Endometrial microvascular endothelial cells (primary cell): ENCODE measurements around the gene IGFALS. TPM values are rescaled to one million over a fixed set of nuclear protein-coding genes. Genes with fewer than 3 reads are reported as not detected.

Experiments
- in situ Hi-C: cut with HindIII; loops from 2 replicates; pipeline ENCODE4 v1.10.0; 2017; ENCODE audit warnings: low sequenced_read_pairs, low pct_unique_long_range_greater_than_20kb; ENCODE audit errors: inconsistent ontology term
- total RNA-seq: library from RNA; depleted of rRNA; stranded (reverse); fragments of >200 nt; gene quantifications from one replicate; pipeline ENCODE4 v1.2.3, GENCODE V29; 2015; ENCODE audit errors: inconsistent ontology term

IGFALS gene
- total RNA-seq, 1 donor from 2014 or later, result not detected

DNA sequence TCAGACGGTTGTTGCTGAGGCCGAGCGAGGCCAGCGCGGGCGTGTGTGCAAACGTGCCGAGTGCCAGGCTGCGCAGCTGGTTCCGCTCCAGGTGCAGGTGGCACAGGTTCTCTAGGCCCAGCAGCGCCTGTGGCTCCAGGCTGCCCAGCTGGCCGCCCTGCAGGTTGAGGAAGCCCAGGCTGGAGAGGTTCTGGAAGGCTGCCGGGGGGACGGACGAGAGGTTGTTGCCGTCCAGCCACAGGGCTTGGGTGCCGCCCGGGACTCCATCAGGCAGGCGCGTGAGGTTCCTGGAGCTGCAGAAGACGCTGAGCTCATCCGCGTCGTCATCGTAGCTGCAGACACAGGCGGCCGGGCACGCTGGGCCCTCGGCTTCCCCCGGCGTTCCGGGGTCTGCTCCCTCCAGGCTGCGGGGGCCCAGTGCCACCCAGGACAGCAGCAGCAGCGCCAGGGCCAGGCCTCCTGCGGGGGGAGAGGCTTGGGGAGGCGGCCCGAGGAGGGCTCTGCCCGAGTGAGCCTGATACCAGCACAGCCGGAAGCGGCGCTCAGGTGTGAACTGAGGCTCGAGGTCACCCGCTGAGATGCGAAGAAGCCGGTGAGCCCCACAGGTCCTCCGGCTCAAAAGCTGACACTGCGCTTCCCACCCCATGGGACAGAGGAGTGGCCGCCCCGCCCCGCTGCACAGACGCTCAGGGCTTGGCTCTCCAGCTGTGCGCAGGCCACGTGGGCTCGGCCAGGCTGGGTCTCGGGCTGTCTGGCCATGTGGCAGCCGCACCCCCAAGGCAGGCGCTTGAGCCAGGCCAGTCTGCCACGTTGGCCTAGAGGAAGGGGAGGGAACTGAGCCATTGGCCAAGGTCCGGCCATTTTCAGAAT is 1.3 kb downstream of the IGFALS start:
- in situ Hi-C loops, result no loop called here

- in situ Hi-C loops, result no loop called here
Observed at GRCh38 chr16:1791256-1791942, 2.1 kb downstream of the IGFALS start.

- in situ Hi-C loops, result no loop called here
Observed at GRCh38 chr16:1790611-1791255, 2.8 kb downstream of the IGFALS start.

GRCh38 chr16:1790261-1790610 is 3.3 kb downstream of the IGFALS start:
- in situ Hi-C loops, result no loop called here

DNA sequence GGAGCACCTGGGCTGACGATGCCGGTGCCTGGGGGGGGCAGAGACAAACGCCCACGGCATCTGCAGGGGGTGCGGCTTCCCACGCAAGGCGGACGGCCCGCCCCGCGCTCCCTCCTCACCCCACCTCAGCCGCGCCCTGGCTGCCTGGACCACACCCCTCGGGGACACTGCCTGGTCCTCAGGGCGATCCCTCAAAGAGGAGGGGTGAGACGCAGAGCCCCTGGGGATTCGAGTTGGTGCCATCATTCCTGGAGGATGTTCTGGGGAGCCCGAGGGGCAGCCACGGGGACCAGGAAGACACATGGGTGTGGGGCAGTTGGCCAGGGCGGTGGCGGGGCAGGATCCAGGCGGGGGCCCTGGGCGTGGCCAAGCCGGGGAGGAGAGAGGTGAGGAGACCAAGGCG is 3.9 kb downstream of the IGFALS start:
- in situ Hi-C loops, result no loop called here

GRCh38 chr16:1788708-1789100 is 4.8 kb downstream of the IGFALS start:
- in situ Hi-C loops, result no loop called here

GRCh38 chr16:1788095-1788707 is 5.3 kb downstream of the IGFALS start:
- in situ Hi-C loops, result no loop called here

GRCh38 chr16:1787322-1788094 is 6.0 kb downstream of the IGFALS start:
- in situ Hi-C loops, result no loop called here

GRCh38 chr16:1787056-1787321 is 6.5 kb downstream of the IGFALS start:
- in situ Hi-C loops, result no loop called here

DNA sequence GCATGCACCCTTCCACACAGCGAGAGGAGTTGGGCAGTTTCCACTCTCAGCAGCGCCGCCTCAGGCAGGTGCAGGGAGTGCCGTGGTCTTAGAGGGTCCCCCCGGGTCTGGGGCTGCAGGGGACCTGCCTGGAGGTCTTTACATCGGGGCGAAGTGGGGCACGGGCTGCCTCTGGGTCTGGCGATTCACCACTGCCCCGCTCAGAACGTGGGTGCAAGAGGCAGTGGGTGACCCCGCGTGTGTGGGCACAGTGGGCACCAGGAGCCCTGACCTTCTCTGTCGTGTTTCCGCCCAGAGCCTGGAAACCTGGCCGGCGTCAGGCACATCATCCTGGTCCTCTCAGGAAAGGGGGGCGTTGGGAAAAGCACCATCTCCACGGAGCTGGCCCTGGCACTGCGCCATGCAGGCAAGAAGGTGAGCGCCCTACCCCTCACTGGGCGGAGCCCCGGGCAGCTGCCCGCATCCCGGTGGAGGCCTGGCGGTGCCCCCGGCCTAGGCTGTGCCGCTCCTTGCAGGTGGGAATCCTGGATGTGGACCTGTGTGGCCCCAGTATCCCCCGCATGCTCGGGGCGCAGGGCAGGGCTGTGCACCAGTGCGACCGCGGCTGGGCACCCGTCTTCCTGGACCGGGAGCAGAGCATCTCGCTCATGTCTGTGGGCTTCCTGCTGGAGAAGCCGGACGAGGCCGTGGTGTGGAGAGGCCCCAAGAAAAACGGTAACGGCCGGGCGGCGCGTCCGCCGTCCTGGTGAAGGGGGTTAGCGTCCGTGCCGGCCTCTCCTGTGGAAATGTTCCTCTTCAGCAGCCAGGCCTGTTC is 7.1 kb downstream of the IGFALS start:
- in situ Hi-C loops, result no loop called here

GRCh38 chr16:1785846-1786170 is 7.7 kb downstream of the IGFALS start:
- in situ Hi-C loops, result no loop called here

- in situ Hi-C loops, result no loop called here
Observed at GRCh38 chr16:1784977-1785845, 8.3 kb downstream of the IGFALS start.

DNA sequence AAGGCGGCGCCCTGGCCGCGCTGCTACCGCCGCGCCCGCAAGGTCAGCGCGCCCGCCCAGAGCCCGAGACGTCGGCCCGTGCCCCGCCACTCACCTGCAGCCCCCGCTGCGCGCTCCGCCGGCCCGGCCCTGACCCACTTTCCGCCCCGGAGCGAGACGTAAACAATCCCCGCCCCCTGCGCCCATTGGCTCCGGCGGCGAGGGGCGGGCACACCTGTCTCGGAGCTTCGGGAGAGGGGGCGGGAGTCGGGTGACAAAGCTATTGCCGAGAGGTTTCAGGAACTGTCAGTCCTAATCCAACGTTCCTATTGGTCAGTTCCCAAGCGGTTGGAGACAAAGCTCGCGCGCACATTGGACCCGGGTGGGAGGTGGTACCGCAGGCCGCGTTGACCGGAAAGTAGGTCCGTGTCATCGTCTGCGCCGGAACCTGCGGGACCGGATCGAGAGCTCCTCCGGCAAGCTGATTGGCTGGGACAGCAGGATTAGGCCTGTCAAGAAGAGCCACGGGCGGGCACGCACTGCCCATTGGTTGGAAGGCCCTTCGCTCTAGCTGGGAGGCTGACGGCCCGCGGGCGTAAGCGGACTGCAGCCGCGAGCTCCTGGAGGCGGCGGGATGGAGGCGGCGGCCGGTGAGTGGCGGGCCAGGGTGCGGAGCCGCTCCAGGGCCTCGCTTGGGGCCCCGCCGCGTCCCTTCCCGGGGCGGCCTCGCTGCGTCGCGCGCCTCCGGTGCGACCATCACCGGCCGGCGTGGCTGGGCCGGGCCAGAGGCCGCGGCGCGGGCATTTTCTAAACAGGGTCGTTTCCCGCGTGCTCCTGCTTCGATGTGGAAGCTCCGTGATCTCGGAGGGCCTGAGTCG is 10.9 kb downstream of the IGFALS start, which contains the start of the genes NUBP2 and SPSB3:
Gene NUBP2 (plus strand): TSS at position 553 of the 857 bp plus-strand sequence. CDS start 61 bp downstream, at position 614.
Gene SPSB3 (minus strand): TSS at position 164 of the 857 bp plus-strand sequence. CDS start 1,088 bp downstream, outside the sequence.
- in situ Hi-C loops, result no loop called here

DNA sequence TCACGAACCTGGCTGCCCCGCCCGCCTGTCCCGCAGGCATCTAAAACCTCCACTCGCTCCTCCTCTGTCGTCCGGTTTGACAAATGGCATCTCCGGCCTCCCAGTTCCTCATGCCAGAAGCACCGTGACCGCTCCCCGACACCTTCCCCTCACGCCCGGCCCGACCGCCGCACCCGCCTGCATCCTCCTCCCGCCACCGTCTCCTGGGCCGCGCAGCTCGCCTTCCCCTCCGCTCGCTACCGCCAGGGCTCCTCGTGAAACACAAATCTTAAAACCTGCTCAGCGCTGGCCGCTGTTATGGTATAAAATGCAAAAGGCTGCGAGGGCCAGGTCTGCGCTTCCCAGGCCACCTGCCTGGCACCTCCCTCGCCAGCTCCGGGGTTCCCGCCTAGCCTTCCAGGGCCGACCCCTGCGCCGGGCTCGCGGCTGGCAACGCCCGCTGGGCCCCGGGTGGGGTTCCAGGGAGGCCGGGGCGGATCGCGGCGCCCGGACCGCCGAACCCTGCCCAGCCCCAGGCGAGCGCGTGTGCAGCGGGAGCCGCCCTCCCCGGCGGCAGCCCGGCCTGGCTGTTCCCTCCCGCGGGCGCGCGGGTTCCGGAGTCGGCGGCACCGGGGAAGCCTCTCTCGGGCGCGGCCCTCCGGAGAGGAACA is 11.6 kb downstream of the IGFALS start:
- in situ Hi-C loops, result no loop called here

DNA sequence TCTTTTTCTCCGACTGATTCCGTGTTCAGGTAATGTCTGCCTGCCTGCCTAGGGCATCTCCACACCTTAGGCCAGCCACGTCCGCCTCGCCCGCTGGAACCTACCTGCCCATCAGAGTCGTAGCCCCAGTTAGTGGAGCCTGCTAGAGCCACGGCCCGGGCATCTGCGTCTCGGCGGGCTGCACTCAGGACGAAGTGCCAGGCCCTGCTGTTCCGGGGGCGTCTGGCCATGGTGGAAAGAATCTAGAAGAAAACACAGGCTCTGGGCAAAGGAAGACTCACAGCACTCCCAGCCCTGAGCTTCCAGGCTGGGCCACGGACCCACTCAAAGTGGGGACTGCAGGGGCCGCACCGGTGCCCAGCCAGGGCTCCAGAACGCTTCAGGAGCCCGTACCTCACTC is 12.3 kb downstream of the IGFALS start:
- in situ Hi-C loops, result no loop called here

GRCh38 chr16:1780677-1781072 is 12.8 kb downstream of the IGFALS start:
- in situ Hi-C loops, result no loop called here
